HCT116 (cell line): ENCODE measurements around the gene NDUFAB1. TPM values are rescaled to one million over a fixed set of nuclear protein-coding genes. Genes with fewer than 3 reads are reported as not detected.
A peak's percentile ranks its signal among the peaks of the same experiment; 100 is the strongest.

Source experiments
- ATAC-seq: fragments of 200-7000 bp; cut with Tn5 transposase; 2 replicates; pipeline ENCODE4 v1.9.1; 2020; ENCODE audit warnings: mild to moderate bottlenecking, moderate library complexity
- BruUV-seq: library from RNA; stranded (reverse); fragments of 400-500 nt; replicated peaks from 2 replicates; lab custom pipeline; 2021; lab: Mats Ljungman, UMichigan
- CTCF ChIA-PET: fragments of 300-600 bp; sonication (Branson Sonifier 250); formaldehyde crosslinking; loops from one replicate; lab custom pipeline; 2021; ENCODE audit warnings: antibody characterized with exemption; lab: Charles Lee
- POLR2A ChIA-PET: fragments of 300-600, 350-600 bp; sonication (Branson Sonifier 250); formaldehyde crosslinking; loops from one replicate; lab custom pipeline; 2021; ENCODE audit warnings: antibody characterized with exemption; lab: Charles Lee
- RAD21 ChIA-PET, 2 experiments: fragments of 300-600 bp; sonication (Branson Sonifier 250); formaldehyde crosslinking; loops; one replicate each; lab custom pipeline; 2023; ENCODE audit warnings: low total read pairs in 2 of 2; ENCODE audit not compliant: uncharacterized antibody in 2 of 2, unreplicated experiment in 2 of 2, low non-redundant PET in 1 of 2; lab: Charles Lee
- DNase-seq: peaks from one replicate; pipeline ENCODE4 v3.0.0-alpha.2; 2010; ENCODE audit warnings: low read depth, low spot score
- H2AFZ ChIP-seq: fragments of 200-600 bp; shearing (Covaris generic), sonication (generic); 2 replicates; pipeline ENCODE4 v1.6.1; 2017; ENCODE audit warnings: low read depth, mixed run types, mixed read lengths, antibody characterized with exemption, low read length; ENCODE audit not compliant: poor library complexity, severe bottlenecking
- H3K27ac ChIP-seq: 2 replicates; pipeline ENCODE4 v1.5.1; 2012; ENCODE audit warnings: low read depth, low read length
- H3K27me3 ChIP-seq: fragments of 200-600 bp; sonication (generic); 2 replicates; pipeline ENCODE4 v1.6.1; 2016; ENCODE audit warnings: mixed run types, low read length, mixed read lengths; ENCODE audit not compliant: insufficient read depth
- H3K36me3 ChIP-seq, 2 experiments: fragments of 200-500 bp in 1 of 2; fragments of 200-600 bp in 1 of 2; sonication (Bioruptor generic) in 1 of 2; sonication (generic) in 1 of 2; 2 replicates each; pipeline versions ENCODE4 v1.5.1 to v1.6.1; 2014 to 2016; ENCODE audit warnings: low read length in 2 of 2, inconsistent platforms in 1 of 2, mixed read lengths in 1 of 2, mixed run types in 1 of 2; ENCODE audit not compliant: insufficient read depth in 2 of 2, control insufficient read depth in 1 of 2
- H3K4me1 ChIP-seq, 2 experiments: fragments of 200-600 bp in 1 of 2; sonication (generic) in 1 of 2; 2 replicates each; pipeline versions ENCODE4 v1.5.1 to v1.6.1; 2012 to 2017; ENCODE audit warnings: low read length in 2 of 2, inconsistent platforms in 1 of 2, mild to moderate bottlenecking in 1 of 2, mixed read lengths in 1 of 2, mixed run types in 1 of 2, moderate library complexity in 1 of 2; ENCODE audit not compliant: insufficient read depth in 2 of 2, control insufficient read depth in 1 of 2
- H3K4me2 ChIP-seq: fragments of 200-600 bp; sonication (generic); 2 replicates; pipeline ENCODE4 v1.6.1; 2017; ENCODE audit warnings: mixed run types, low read length, mixed read lengths
- H3K4me3 ChIP-seq, 2 experiments: fragments of 200-600 bp in 1 of 2; sonication (generic) in 1 of 2; replicated peaks in 1 of 2; 2 replicates each; pipeline ENCODE4 v1.5.1; 2011 to 2016; ENCODE audit warnings: low read length in 2 of 2, control low read depth in 1 of 2, low read depth in 1 of 2, mild to moderate bottlenecking in 1 of 2, mixed read lengths in 1 of 2, mixed run types in 1 of 2
- H3K79me2 ChIP-seq: fragments of 200-600 bp; sonication (generic); 2 replicates; pipeline ENCODE4 v1.6.1; 2017; ENCODE audit warnings: mild to moderate bottlenecking, mixed run types, low read length, moderate library complexity, mixed read lengths; ENCODE audit not compliant: insufficient read depth
- H3K9ac ChIP-seq: fragments of 200-600 bp; sonication (generic); 2 replicates; pipeline ENCODE4 v1.6.1; 2016; ENCODE audit warnings: low read length, mixed read lengths
- H3K9me2 ChIP-seq: fragments of 200-600 bp; sonication (generic), shearing (Covaris generic); 2 replicates; pipeline ENCODE4 v1.6.1; 2017; ENCODE audit warnings: mixed run types, mild to moderate bottlenecking, moderate library complexity; ENCODE audit not compliant: insufficient read depth
- H3K9me3 ChIP-seq, 2 experiments: fragments of 200-500 bp in 1 of 2; fragments of 200-600 bp in 1 of 2; sonication (Bioruptor generic) in 1 of 2; sonication (generic) in 1 of 2; 2 replicates each; pipeline ENCODE4 v1.6.1; 2014 to 2017; ENCODE audit warnings: low read length in 2 of 2, mixed read lengths in 2 of 2, inconsistent platforms in 1 of 2, low read depth in 1 of 2, mild to moderate bottlenecking in 1 of 2, mixed run types in 1 of 2, moderate library complexity in 1 of 2; ENCODE audit not compliant: control insufficient read depth in 1 of 2, insufficient read depth in 1 of 2
- H4K20me1 ChIP-seq: fragments of 200-600 bp; sonication (generic), shearing (Covaris generic); 2 replicates; pipeline ENCODE4 v1.6.1; 2017; ENCODE audit warnings: mixed run types, mild to moderate bottlenecking, moderate library complexity; ENCODE audit not compliant: insufficient read depth
- CEBPB ChIP-seq: IDR thresholded peaks from 2 replicates; pipeline ENCODE4 v1.6.1; 2012; ENCODE audit warnings: low read depth
- EGR1 ChIP-seq: IDR thresholded peaks from 2 replicates; pipeline ENCODE4 v1.6.1; 2012; ENCODE audit warnings: low read depth
- ELF1 ChIP-seq: IDR thresholded peaks from 2 replicates; pipeline ENCODE4 v1.6.1; 2012; ENCODE audit warnings: low read depth, borderline replicate concordance
- FOSL1 ChIP-seq: IDR thresholded peaks from 2 replicates; pipeline ENCODE4 v1.6.1; 2012; ENCODE audit warnings: low read depth
- JUND ChIP-seq: IDR thresholded peaks from 2 replicates; pipeline ENCODE4 v1.6.1; 2012
- POLR2A ChIP-seq: IDR thresholded peaks from 2 replicates; pipeline ENCODE4 v1.7.0; 2011; ENCODE audit warnings: borderline replicate concordance; ENCODE audit not compliant: insufficient read depth, insufficient read length; ENCODE audit errors: extremely low read depth
- POLR2AphosphoS5 ChIP-seq: IDR thresholded peaks from 2 replicates; pipeline ENCODE4 v1.6.1; 2011; ENCODE audit warnings: mild to moderate bottlenecking, low read depth, low read length, moderate library complexity
- RAD21 ChIP-seq: IDR thresholded peaks from 2 replicates; pipeline ENCODE4 v1.6.1; 2012; ENCODE audit warnings: low read depth, mild to moderate bottlenecking
- SRF ChIP-seq: IDR thresholded peaks from 2 replicates; pipeline ENCODE4 v1.6.1; 2012; ENCODE audit warnings: low read depth
- intact Hi-C: fragments of 100-400 bp; cut with micrococcal nuclease; formaldehyde crosslinking; loops from 2 replicates; pipeline ENCODE4 v1.10.0; 2022
- total RNA-seq: library from RNA; stranded (reverse); gene quantifications from one replicate; pipeline ENCODE4 v1.2.1, GENCODE V29; 2021; ENCODE audit not compliant: unreplicated experiment

NDUFAB1 gene
- total RNA-seq, 1 experiment from 2014 or later = 169 TPM

DNA sequence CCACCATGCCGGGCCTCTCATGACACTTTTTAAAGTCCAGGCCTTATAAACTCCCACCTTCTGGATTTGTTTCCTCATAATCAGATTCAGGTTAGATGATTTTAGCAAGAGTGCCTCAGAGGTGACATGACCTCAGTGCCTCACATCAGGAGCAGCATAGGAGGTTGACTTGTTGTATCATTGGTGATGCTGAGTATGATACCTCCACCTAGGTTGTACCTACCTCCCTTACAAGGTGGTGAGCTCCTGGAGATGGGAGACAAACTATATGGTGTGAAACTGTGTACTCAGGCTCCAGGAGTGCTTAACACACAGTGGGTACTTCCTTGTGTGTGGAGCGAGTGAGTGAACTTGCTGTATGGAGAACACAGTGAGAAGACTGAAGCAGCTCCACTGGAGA is 18.6 kb downstream of the NDUFAB1 start:
- Histone ChIP-seq H3K9ac (no peak overlapping the region), H2AFZ (no peak overlapping the region), H3K27ac (no peak overlapping the region), H3K4me3 (no peak overlapping the region), H3K4me1 (no peaks in the 10 kb centered on the region), H3K9me2 (no peaks in the 10 kb centered on the region), H3K27me3 (no peaks in the 10 kb centered on the region), H3K9me3 (no peaks in the 10 kb centered on the region), H3K79me2 (no peaks in the 10 kb centered on the region), H3K4me2 (no peak overlapping the region), H3K36me3 (peaks cover 12 to 16% of the 10 kb centered on the region in 2 experiments; a peak in 3 of 4 replicates), H4K20me1 (no peaks in the 10 kb centered on the region)
- TF ChIP-seq CEBPB (no peak), POLR2AphosphoS5 (0 out of 2 replicates have a peak, but pooled peaks have one; percentile 3), SRF (no peak), JUND (no peak)
- no peak for ATAC-seq
- intact Hi-C loops = no loop called here
- ChIA-PET RAD21 (no interaction called here), POLR2A (no interaction called here), CTCF (no interaction called here)
- no peak for DNase-seq
- BruUV-seq = TSS peak; percentile 20

DNA sequence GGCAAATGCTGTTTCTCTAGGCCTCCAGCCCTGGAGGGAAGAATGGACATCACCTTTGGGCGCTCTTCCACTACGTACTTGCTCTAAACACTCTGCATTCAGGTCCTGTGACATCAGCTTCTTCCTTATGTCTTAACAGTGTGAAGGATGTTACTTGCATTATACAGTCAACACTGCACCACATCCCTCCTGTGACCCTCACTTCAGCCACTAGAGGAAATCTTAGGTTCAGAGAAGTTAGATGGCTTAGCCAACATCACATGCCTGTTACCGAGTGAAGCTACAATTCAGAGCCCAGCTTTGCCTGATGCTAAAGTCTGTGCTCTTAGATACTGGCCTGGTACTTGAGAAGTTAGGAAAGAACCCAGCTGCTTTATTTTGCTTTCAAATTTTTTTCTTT is 20.3 kb downstream of the NDUFAB1 start:
- no peak for TF ChIP-seq POLR2A
- TF ChIP-seq ELF1 = no peak
- TF ChIP-seq POLR2AphosphoS5 = no peak
- no peak for TF ChIP-seq FOSL1
- no peak for TF ChIP-seq EGR1
- TF ChIP-seq RAD21 = no peak
- RAD21 ChIA-PET = no interaction called here
- no peak for DNase-seq
- no peaks in the 10 kb centered on the region for H3K4me1 ChIP-seq
- no peaks in the 10 kb centered on the region for H3K27me3 ChIP-seq
- H3K36me3 ChIP-seq = peaks cover 5 to 18% of the 10 kb centered on the region in 2 experiments; a peak in 3 of 4 replicates
- H3K27ac ChIP-seq = no peak overlapping the region
- POLR2A ChIA-PET = no interaction called here
- H3K9me2 ChIP-seq = no peaks in the 10 kb centered on the region
- CTCF ChIA-PET = interaction anchor here (1.4 kb wide), 1 partner anchor 21 kb away, joined by 3 read pairs; no protein-coding TSS in a partner anchor
- ATAC-seq = peak; percentile 58
- no peak overlapping the region for H3K4me2 ChIP-seq
- no peak overlapping the region for H3K4me3 ChIP-seq
- H3K9me3 ChIP-seq = no peaks in the 10 kb centered on the region
- no peak overlapping the region for H3K9ac ChIP-seq
- no TSS peak for BruUV-seq
- no peak overlapping the region for H2AFZ ChIP-seq
- H4K20me1 ChIP-seq = no peaks in the 10 kb centered on the region
- intact Hi-C loops = no loop called here
- H3K79me2 ChIP-seq = no peaks in the 10 kb centered on the region
